ENCODE data around the gene SV2C.

Gene SV2C

GRCh38 chr5:76393035-76393680 is 310.0 kb downstream of the SV2C start:
- Histone ChIP-seq H3K27me3 (ENCODE audit: insufficient read depth, low read length, poor library complexity, severe bottlenecking) (no peaks in the 10 kb centered on the region), H3K9me2 (replicated peaks; ENCODE audit: low read depth, low read length) (no peaks in the 10 kb centered on the region), H3K36me3 (ENCODE audit: insufficient read depth, low read length) (no peaks in the 10 kb centered on the region), H4K20me1 (ENCODE audit: insufficient read depth, low read length, poor library complexity, severe bottlenecking) (no peaks in the 10 kb centered on the region), H3K9ac (ENCODE audit: low read depth, low read length, poor library complexity, severe bottlenecking) (peak overlapping the region; percentile 23), H3F3A (ENCODE audit: low read depth) (no peaks in the 10 kb centered on the region), H3K4me3 (ENCODE audit: low read length, poor library complexity, severe bottlenecking) (no peak overlapping the region), H2AFZ (ENCODE audit: low read length) (peak overlapping the region; percentile 69), H3K4me1 (ENCODE audit: insufficient read depth, low read length, poor library complexity, severe bottlenecking) (peaks cover 39% of the 10 kb centered on the region), H3K79me2 (ENCODE audit: insufficient read depth, low read length) (no peaks in the 10 kb centered on the region), H3K9me3 (ENCODE audit: insufficient read depth, low read depth, low read length) (no peaks in the 10 kb centered on the region), H3K4me2 (ENCODE audit: low read depth, low read length, poor library complexity, severe bottlenecking) (peak overlapping the region; percentile 17)
- TF ChIP-seq CTCF (conservative IDR thresholded peaks at IDR 0.05; ENCODE audit: low read length): no peak

- Histone ChIP-seq H3K4me3 (ENCODE audit: low read length, poor library complexity, severe bottlenecking) (no peak overlapping the region), H3K9me3 (ENCODE audit: insufficient read depth, low read depth, low read length) (no peaks in the 10 kb centered on the region), H3K9ac (ENCODE audit: low read depth, low read length, poor library complexity, severe bottlenecking) (no peak overlapping the region), H3K4me1 (ENCODE audit: insufficient read depth, low read length, poor library complexity, severe bottlenecking) (peaks cover 45% of the 10 kb centered on the region), H3F3A (ENCODE audit: low read depth) (peaks cover 6% of the 10 kb centered on the region; the same call in 1 of the 2 replicates), H3K4me2 (ENCODE audit: low read depth, low read length, poor library complexity, severe bottlenecking) (no peak overlapping the region), H3K36me3 (ENCODE audit: insufficient read depth, low read length) (no peaks in the 10 kb centered on the region), H3K79me2 (ENCODE audit: insufficient read depth, low read length) (no peaks in the 10 kb centered on the region), H3K9me2 (replicated peaks; ENCODE audit: low read depth, low read length) (no peaks in the 10 kb centered on the region), H3K27me3 (ENCODE audit: insufficient read depth, low read length, poor library complexity, severe bottlenecking) (no peaks in the 10 kb centered on the region), H4K20me1 (ENCODE audit: insufficient read depth, low read length, poor library complexity, severe bottlenecking) (no peaks in the 10 kb centered on the region), H2AFZ (ENCODE audit: low read length) (no peak overlapping the region)
- TF ChIP-seq EZH2phosphoT487 (IDR thresholded peaks at IDR 0.05; ENCODE audit: borderline replicate concordance) (no peak), CTCF (conservative IDR thresholded peaks at IDR 0.05; ENCODE audit: low read length) (no peak)
Measured at GRCh38 chr5:76397200-76397599, 314.0 kb downstream of the SV2C start.

- Histone ChIP-seq H3F3A (ENCODE audit: low read depth) (peaks cover 19% of the 10 kb centered on the region; the same call in 1 of the 2 replicates), H3K9me3 (ENCODE audit: insufficient read depth, low read depth, low read length) (no peaks in the 10 kb centered on the region), H3K9ac (ENCODE audit: low read depth, low read length, poor library complexity, severe bottlenecking) (no peak overlapping the region), H3K9me2 (replicated peaks; ENCODE audit: low read depth, low read length) (no peaks in the 10 kb centered on the region), H3K4me1 (ENCODE audit: insufficient read depth, low read length, poor library complexity, severe bottlenecking) (peaks cover 31% of the 10 kb centered on the region), H3K4me3 (ENCODE audit: low read length, poor library complexity, severe bottlenecking) (no peak overlapping the region), H4K20me1 (ENCODE audit: insufficient read depth, low read length, poor library complexity, severe bottlenecking) (no peaks in the 10 kb centered on the region), H3K27me3 (ENCODE audit: insufficient read depth, low read length, poor library complexity, severe bottlenecking) (no peaks in the 10 kb centered on the region), H3K36me3 (ENCODE audit: insufficient read depth, low read length) (no peaks in the 10 kb centered on the region), H3K79me2 (ENCODE audit: insufficient read depth, low read length) (no peaks in the 10 kb centered on the region), H3K4me2 (ENCODE audit: low read depth, low read length, poor library complexity, severe bottlenecking) (no peak overlapping the region), H2AFZ (ENCODE audit: low read length) (no peak overlapping the region)
- TF ChIP-seq CTCF (conservative IDR thresholded peaks at IDR 0.05; ENCODE audit: low read length): no peak
- TF ChIP-seq EZH2phosphoT487 (IDR thresholded peaks at IDR 0.05; ENCODE audit: borderline replicate concordance): no peak
Measured at GRCh38 chr5:76399268-76399667, 316.1 kb downstream of the SV2C start.

Measured in Loucy (cell line).